Esophagus squamous epithelium (tissue), 5 donors: Measurements from ENCODE around the gene SLBP. TPM values are rescaled to one million over a fixed set of nuclear protein-coding genes. Genes with fewer than 3 reads are reported as not detected.
A peak's percentile ranks its signal among the peaks of the same experiment; 100 is the strongest.

Experiments used
- DNase-seq: peaks from one replicate; lab custom pipeline; 2025; lab: John Stamatoyannopoulos, UW
- H3K27ac ChIP-seq, 4 donors: fragments of 200-600 bp; sonication (generic); one replicate each; pipeline ENCODE4 v1.5.1; 2016 to 2019; ENCODE audit warnings: mild to moderate bottlenecking in 1 of 4
- H3K27me3 ChIP-seq, 4 donors: fragments of 200-600 bp; sonication (generic); 1 replicate in 3 of 4; 2 replicates in 1 of 4; pipeline versions ENCODE4 v1.5.1 to v1.6.0; 2017 to 2021; ENCODE audit warnings: antibody characterized with exemption in 1 of 4
- H3K36me3 ChIP-seq, 3 donors: fragments of 200-600 bp; sonication (generic); one replicate each; pipeline ENCODE4 v1.5.1; 2016 to 2019
- H3K4me1 ChIP-seq, 3 donors: fragments of 200-600 bp; sonication (generic); one replicate each; pipeline ENCODE4 v1.5.1; 2017 to 2019
- H3K4me3 ChIP-seq, 4 donors: fragments of 200-600 bp; sonication (generic); 1 replicate in 3 of 4; 2 replicates in 1 of 4; pipeline ENCODE4 v1.5.1; 2016 to 2019; ENCODE audit warnings: mild to moderate bottlenecking in 2 of 4, moderate library complexity in 1 of 4
- H3K9me3 ChIP-seq, 3 donors: fragments of 200-600 bp; sonication (generic); one replicate each; pipeline ENCODE4 v1.5.1; 2016 to 2019
- POLR2A ChIP-seq, 4 donors: fragments of 450-650 bp; IDR thresholded peaks; one replicate each; pipeline ENCODE4 v1.6.1; 2017; ENCODE audit warnings: antibody characterized with exemption in 4 of 4, mild to moderate bottlenecking in 4 of 4, moderate library complexity in 3 of 4
- WGBS, 2 donors: methylation state at CpG; one replicate each; pipeline ENCODE4 v1.1.5; 2018; 5-methylcytosine and 5-hydroxymethylcytosine counted together
- intact Hi-C: fragments of 100-400 bp; cut with DNase I; formaldehyde crosslinking; loops from one replicate; pipeline ENCODE4 v1.15.0; 2022
- small RNA-seq, 4 donors: library from RNA; depleted of rRNA; stranded (forward); fragments of <200 nt; gene quantifications; one replicate each; pipeline ENCODE3, GENCODE V24; 2016
- total RNA-seq, 4 donors: library from RNA; depleted of rRNA; stranded (reverse); fragments of >200 nt; gene quantifications; one replicate each; pipeline ENCODE4 v1.1.0, GENCODE V29; 2016
- TF ChIP-seq, protein P1 (sequence below), 6 experiments: fragments of 450-650 bp in 4 of 6; fragments of 200-600 bp in 2 of 6; sonication (generic) in 2 of 6; IDR thresholded peaks; one replicate each; pipeline ENCODE4 v1.5.1; 2016 to 2019; ENCODE audit warnings: antibody characterized with exemption in 6 of 6, mild to moderate bottlenecking in 4 of 6, moderate library complexity in 4 of 6
- donor health status: DM: yes; HTN: yes; CAD: no.

Gene SLBP
- total RNA-seq, 4 donors from 2014 or later, result 32.4 to 60.1 (median 48.6) TPM

DNA sequence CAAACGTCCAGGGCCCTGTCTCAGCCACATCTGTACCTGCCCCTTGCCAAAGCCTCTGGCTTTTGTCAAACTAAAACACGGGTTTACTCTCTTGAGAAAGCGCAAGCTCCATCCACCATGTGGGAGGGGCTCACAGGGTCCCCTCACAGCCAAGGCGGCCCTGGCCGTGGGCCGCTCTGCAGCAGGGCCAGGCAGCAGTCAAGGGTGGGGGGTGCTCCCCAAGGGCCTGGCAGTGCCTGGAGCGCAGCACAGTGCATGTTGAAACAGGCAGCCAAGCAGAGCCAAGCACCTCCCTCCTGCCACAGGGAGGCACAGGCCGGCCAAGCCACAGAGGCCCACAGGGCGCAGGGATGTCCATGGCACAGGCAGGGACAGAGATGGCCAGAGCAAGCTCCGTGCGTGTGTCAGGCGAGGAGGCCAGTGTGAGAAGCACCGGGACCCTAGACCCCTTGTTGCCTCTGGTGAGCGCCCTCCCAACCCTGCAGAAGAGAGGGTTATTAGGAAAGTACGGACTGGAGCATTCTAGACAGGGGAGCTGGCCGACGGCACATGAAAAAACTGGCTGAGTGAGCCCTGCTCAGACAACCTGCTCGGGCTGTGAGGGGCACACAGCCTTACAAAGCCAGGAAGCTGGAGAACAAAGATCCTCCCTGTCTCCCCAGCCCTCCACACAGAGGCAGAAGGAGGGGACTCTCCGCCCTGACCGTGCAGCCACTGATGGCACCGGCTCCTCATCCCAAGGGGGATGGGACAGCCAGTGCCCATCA is 67.0 kb downstream of the SLBP start:
- no peak for DNase-seq
- Histone ChIP-seq H3K36me3 (no peaks in the 10 kb centered on the region), H3K4me3 (peak overlapping the region in 1 of 4 donors; percentile 5), H3K4me1 (peaks cover 0 to 14% (median 8%) of the 10 kb centered on the region in 3 donors), H3K9me3 (no peaks in the 10 kb centered on the region), H3K27ac (no peak overlapping the region), H3K27me3 (no peaks in the 10 kb centered on the region)
- TF ChIP-seq, protein P1, sequence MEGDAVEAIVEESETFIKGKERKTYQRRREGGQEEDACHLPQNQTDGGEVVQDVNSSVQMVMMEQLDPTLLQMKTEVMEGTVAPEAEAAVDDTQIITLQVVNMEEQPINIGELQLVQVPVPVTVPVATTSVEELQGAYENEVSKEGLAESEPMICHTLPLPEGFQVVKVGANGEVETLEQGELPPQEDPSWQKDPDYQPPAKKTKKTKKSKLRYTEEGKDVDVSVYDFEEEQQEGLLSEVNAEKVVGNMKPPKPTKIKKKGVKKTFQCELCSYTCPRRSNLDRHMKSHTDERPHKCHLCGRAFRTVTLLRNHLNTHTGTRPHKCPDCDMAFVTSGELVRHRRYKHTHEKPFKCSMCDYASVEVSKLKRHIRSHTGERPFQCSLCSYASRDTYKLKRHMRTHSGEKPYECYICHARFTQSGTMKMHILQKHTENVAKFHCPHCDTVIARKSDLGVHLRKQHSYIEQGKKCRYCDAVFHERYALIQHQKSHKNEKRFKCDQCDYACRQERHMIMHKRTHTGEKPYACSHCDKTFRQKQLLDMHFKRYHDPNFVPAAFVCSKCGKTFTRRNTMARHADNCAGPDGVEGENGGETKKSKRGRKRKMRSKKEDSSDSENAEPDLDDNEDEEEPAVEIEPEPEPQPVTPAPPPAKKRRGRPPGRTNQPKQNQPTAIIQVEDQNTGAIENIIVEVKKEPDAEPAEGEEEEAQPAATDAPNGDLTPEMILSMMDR (IDR thresholded peaks at IDR 0.05), result no peak
- no peak for TF ChIP-seq POLR2A (IDR thresholded peaks at IDR 0.05)
- 27 to 49% methylated on average over 7 to 8 of the region's 21 CpGs for WGBS, 2 donors
- intact Hi-C loops, result no loop called here

DNA sequence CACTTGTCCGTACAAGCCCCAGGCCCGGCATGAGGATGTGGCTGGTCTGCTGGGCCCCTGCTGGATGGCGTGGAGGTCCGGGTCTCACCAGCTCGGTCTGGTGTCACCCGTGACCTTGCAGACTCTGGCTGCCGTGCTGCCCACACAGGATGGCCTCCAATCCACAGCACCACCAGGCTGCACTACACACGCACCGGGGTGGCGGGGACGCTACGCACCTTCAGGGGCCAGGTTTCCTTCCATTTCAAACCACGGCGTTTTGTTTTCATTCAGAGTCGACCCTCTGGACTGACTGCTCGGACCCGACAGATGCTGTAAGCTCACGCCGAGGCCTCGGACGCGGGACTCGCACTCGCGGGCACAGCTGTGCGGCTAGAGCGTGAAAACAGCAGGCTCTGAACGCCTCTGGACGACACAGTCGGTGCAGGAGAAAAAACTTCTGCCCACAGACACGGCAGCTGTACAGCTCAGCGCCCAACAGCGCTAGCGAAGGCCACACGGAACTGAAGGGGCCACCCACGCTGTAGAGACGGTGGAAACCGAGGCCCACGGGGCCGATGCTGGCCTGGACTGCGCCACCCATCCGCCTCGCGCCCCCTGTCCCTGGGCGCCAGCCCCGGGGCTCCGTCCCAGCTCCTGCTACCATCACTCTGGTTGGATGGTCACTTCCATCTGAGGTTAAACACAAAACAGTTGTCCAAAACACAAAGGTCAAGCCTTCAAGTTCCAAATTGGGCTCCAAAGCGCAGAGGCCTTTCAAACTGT is 68.0 kb downstream of the SLBP start:
- no peak for TF ChIP-seq POLR2A (IDR thresholded peaks at IDR 0.05)
- TF ChIP-seq, protein P1 (IDR thresholded peaks at IDR 0.05), result no peak
- 89 to 94% methylated on average over 6 to 13 of the region's 48 CpGs for WGBS, 2 donors

More for the DNA sequence above, 68.0 kb downstream of the SLBP start:
- Histone ChIP-seq H3K36me3 (no peaks in the 10 kb centered on the region), H3K9me3 (no peaks in the 10 kb centered on the region), H3K4me3 (no peak overlapping the region), H3K27me3 (no peaks in the 10 kb centered on the region), H3K27ac (no peak overlapping the region), H3K4me1 (peaks cover 0 to 14% (median 8%) of the 10 kb centered on the region in 3 donors)
- intact Hi-C loops, result no loop called here
- DNase-seq, result no peak

Small RNAs within 50 kb of the gene (small RNA-seq; reads per million reads assigned to genes)
- gene RF00019, result 0 reads per million in 4 donors

Other genes starting within 250 kb of the SLBP start
- 1 to 10 TPM in 1 of 4 donors, under 1 TPM in 3; 0.22 to 2.5 (median 0.47) TPM for gene FAM53A, start 28.0 kb downstream of the SLBP start, total RNA-seq
- 10 to 100 TPM; 30.4 to 47.5 (median 38.3) TPM for gene TMEM129, start 9.0 kb upstream of the SLBP start, total RNA-seq
- gene TACC3, start 9.2 kb upstream of the SLBP start, total RNA-seq, result 10 to 100 TPM; 14.9 to 41.3 (median 19.6) TPM
- gene FGFR3, start 81.0 kb upstream of the SLBP start, total RNA-seq, result 100 to 1,000 TPM; 175 to 307 (median 223) TPM
- 10 to 100 TPM; 40.6 to 85.6 (median 72.8) TPM for gene LETM1, start 143.8 kb upstream of the SLBP start, total RNA-seq
- 10 to 100 TPM; 31.9 to 36.4 (median 34.5) TPM for gene NSD2, start 159.1 kb upstream of the SLBP start, total RNA-seq